ENCODE results near the gene ESRP2. TPM values are rescaled to one million over a fixed set of nuclear protein-coding genes. Genes with fewer than 3 reads are reported as not detected.

ESRP2 gene
- total RNA-seq, 6 experiments from 2014 or later = 0.05 to 0.14 (median 0.10) TPM; not detected in 2

GRCh38 chr16:68263559-68264127 lies 27.7 kb upstream of the ESRP2 start:
- Mint-ChIP-seq H3K4me1 (ENCODE audit: low read depth) (peaks cover 36% of the 10 kb centered on the region), H3K27me3 (ENCODE audit: insufficient read depth) (peaks cover 5% of the 10 kb centered on the region; the same call in 1 of the 2 replicates), H3K27ac (peak overlapping the region; percentile 96), H3K36me3 (ENCODE audit: low read depth) (peaks cover 10% of the 10 kb centered on the region; the same call in 1 of the 2 replicates), H3K4me3 (peak overlapping the region; percentile 91), H3K9me3 (no peaks in the 10 kb centered on the region)
- TF ChIP-seq, protein P1, sequence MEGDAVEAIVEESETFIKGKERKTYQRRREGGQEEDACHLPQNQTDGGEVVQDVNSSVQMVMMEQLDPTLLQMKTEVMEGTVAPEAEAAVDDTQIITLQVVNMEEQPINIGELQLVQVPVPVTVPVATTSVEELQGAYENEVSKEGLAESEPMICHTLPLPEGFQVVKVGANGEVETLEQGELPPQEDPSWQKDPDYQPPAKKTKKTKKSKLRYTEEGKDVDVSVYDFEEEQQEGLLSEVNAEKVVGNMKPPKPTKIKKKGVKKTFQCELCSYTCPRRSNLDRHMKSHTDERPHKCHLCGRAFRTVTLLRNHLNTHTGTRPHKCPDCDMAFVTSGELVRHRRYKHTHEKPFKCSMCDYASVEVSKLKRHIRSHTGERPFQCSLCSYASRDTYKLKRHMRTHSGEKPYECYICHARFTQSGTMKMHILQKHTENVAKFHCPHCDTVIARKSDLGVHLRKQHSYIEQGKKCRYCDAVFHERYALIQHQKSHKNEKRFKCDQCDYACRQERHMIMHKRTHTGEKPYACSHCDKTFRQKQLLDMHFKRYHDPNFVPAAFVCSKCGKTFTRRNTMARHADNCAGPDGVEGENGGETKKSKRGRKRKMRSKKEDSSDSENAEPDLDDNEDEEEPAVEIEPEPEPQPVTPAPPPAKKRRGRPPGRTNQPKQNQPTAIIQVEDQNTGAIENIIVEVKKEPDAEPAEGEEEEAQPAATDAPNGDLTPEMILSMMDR (IDR thresholded peaks at IDR 0.05) = no peak
- no peak for DNase-seq

DNA sequence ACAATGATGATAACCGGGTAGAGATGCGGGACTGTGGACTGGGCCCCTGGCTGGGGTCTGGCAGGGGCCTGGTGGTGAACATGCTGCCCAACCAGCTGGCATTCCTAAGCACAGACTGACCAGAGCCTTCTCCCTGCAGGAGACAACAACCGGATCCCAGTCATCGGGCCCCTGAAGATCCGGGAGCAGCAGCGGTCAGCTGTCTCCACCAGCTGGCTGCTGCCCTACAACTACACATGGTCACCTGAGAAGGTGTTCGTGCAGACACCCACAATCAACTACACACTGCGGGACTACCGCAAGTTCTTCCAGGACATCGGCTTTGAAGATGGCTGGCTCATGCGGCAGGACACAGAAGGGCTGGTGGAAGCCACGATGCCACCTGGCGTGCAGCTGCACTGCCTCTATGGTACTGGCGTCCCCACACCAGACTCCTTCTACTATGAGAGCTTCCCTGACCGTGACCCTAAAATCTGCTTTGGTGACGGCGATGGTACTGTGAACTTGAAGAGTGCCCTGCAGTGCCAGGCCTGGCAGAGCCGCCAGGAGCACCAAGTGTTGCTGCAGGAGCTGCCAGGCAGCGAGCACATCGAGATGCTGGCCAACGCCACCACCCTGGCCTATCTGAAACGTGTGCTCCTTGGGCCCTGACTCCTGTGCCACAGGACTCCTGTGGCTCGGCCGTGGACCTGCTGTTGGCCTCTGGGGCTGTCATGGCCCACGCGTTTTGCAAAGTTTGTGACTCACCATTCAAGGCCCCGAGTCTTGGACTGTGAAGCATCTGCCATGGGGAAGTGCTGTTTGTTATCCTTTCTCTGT lies 23.3 kb upstream of the ESRP2 start:
- Mint-ChIP-seq H3K27me3 (ENCODE audit: insufficient read depth) (peaks cover 3% of the 10 kb centered on the region; the same call in 1 of the 2 replicates), H3K36me3 (ENCODE audit: low read depth) (0 out of 2 replicates have a peak, but pooled peaks cover 6% of the 10 kb centered on the region), H3K4me1 (ENCODE audit: low read depth) (peaks cover 27% of the 10 kb centered on the region), H3K4me3 (no peak overlapping the region), H3K9me3 (no peaks in the 10 kb centered on the region), H3K27ac (no peak overlapping the region; the same call in 1 of the 2 replicates)
- DNase-seq = no peak
- TF ChIP-seq, protein P1 (IDR thresholded peaks at IDR 0.05) = no peak

DNA sequence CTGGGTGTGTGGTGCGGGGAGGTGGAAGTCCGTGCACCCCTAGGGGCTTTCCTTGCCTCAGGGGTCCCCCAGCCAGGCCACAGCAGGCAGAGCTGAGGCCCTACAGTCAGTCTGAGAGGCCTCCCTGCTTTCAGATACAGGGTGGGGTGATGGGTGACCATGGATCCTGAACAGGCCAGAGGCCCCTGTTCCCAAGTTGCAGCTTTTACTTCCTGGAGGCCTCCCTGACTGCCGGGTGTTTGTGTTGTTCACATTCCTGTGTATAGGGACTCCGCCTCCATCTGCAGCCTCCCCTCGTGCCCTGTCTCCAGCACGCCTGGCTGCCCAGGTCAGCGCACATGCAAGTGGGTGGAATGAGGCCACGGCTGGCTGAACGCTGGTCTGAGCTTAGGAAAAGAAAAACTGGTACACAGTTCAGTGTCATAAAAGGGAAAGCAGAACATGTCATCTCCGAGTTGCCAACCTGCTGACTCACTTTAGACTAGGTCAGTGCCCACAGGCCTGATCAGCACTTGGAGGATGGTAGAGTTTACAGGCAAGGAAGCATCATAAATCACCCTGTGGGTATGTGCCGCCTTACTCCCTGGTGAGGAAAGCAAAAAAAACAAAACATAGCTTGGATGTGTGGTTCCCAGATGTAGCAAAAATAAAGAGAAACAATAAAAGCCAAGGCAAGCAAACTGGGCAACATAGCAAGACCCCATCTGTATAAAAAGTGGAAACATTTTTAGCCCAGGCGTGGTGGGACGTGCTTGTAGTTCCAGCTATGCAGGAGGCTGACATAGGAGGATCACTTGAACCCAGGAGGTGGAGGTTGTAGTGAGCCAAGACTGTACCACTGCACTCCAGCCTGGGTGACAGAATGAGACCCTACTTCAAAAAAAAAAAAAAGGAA lies 22.2 kb upstream of the ESRP2 start:
- H3K4me3 Mint-ChIP-seq = peak overlapping the region; percentile 29; the same call in 1 of the 2 replicates
- H3K9me3 Mint-ChIP-seq = no peaks in the 10 kb centered on the region
- TF ChIP-seq, protein P1 (IDR thresholded peaks at IDR 0.05) = no peak
- DNase-seq = peak; percentile 84
- peak overlapping the region; percentile 86 for H3K27ac Mint-ChIP-seq
- 0 out of 2 replicates have a peak, but pooled peaks cover 6% of the 10 kb centered on the region for H3K36me3 Mint-ChIP-seq (ENCODE audit: low read depth)
- H3K4me1 Mint-ChIP-seq (ENCODE audit: low read depth) = peaks cover 19% of the 10 kb centered on the region
- peaks cover 3% of the 10 kb centered on the region; the same call in 1 of the 2 replicates for H3K27me3 Mint-ChIP-seq (ENCODE audit: insufficient read depth)

- no peak overlapping the region for H3K4me3 Mint-ChIP-seq
- 0 out of 2 replicates have a peak, but pooled peaks cover 6% of the 10 kb centered on the region for H3K36me3 Mint-ChIP-seq (ENCODE audit: low read depth)
- DNase-seq = no peak
- peaks cover 1% of the 10 kb centered on the region; the same call in 1 of the 2 replicates for H3K27me3 Mint-ChIP-seq (ENCODE audit: insufficient read depth)
- no peaks in the 10 kb centered on the region for H3K9me3 Mint-ChIP-seq
- peak overlapping the region; percentile 86 for H3K27ac Mint-ChIP-seq
- TF ChIP-seq, protein P1 (IDR thresholded peaks at IDR 0.05) = no peak
- peaks cover 17% of the 10 kb centered on the region for H3K4me1 Mint-ChIP-seq (ENCODE audit: low read depth)
These were observed 21.5 kb upstream of the ESRP2 start for GRCh38 chr16:68257251-68257905.

GRCh38 chr16:68255712-68256111 lies 19.8 kb upstream of the ESRP2 start:
- Mint-ChIP-seq H3K27me3 (ENCODE audit: insufficient read depth) (no peaks in the 10 kb centered on the region), H3K4me1 (ENCODE audit: low read depth) (peaks cover 17% of the 10 kb centered on the region), H3K4me3 (no peak overlapping the region), H3K36me3 (ENCODE audit: low read depth) (peaks cover 6% of the 10 kb centered on the region; the same call in 1 of the 2 replicates), H3K27ac (no peak overlapping the region), H3K9me3 (no peaks in the 10 kb centered on the region)
- no peak for DNase-seq
- TF ChIP-seq, protein P1 (IDR thresholded peaks at IDR 0.05) = no peak

All from HFFc6 (cell line).